ENCODE data around the gene XPO4. TPM values are rescaled to one million over a fixed set of nuclear protein-coding genes. Genes with fewer than 3 reads are reported as not detected.
A peak's percentile ranks its signal among the peaks of the same experiment; 100 is the strongest.

The XPO4 gene
- total and polyA plus RNA-seq, 2 of the 13 experiments (the other 11 are each of a cell fraction or from before 2014, with no cell fraction given), result 8.4 to 24.8 TPM

- TF ChIP-seq AFF4 (CRISPR knock-in tag; IDR thresholded peaks at IDR 0.05) (no peak), ELF1 (CRISPR knock-in tag; IDR thresholded peaks at IDR 0.05) (no peak), ZNF512B (CRISPR knock-in tag; IDR thresholded peaks at IDR 0.05; ENCODE audit: borderline replicate concordance) (peak; percentile 44; the same call in 1 of the 2 replicates), ATF7 (IDR thresholded peaks at IDR 0.05) (no peak), ATF7 (CRISPR knock-in tag; IDR thresholded peaks at IDR 0.05) (no peak), NR1H2 (CRISPR knock-in tag; IDR thresholded peaks at IDR 0.05; ENCODE audit: borderline replicate concordance, low read depth) (no peak), REL (CRISPR knock-in tag; conservative IDR thresholded peaks at IDR 0.05) (no peak), ZSCAN25 (CRISPR knock-in tag; IDR thresholded peaks at IDR 0.05) (no peak), ZNF713 (CRISPR knock-in tag; IDR thresholded peaks at IDR 0.05) (no peak), CCDC6 (CRISPR knock-in tag; IDR thresholded peaks at IDR 0.05) (peak; percentile 58; the same call in 1 of the 2 replicates), PTBP1 (IDR thresholded peaks at IDR 0.05; ENCODE audit: low read depth, low read length, poor library complexity, severe bottlenecking) (no peak), ZNF879 (CRISPR knock-in tag; IDR thresholded peaks at IDR 0.05) (0 out of 2 replicates have a peak, but pooled peaks have one; percentile 24), ZZZ3 (CRISPR knock-in tag; IDR thresholded peaks at IDR 0.05; ENCODE audit: borderline replicate concordance) (0 out of 2 replicates have a peak, but pooled peaks have one; percentile 62), RARG (CRISPR knock-in tag; IDR thresholded peaks at IDR 0.05; ENCODE audit: low read depth) (no peak), NFE2L1 (CRISPR knock-in tag; IDR thresholded peaks at IDR 0.05; ENCODE audit: borderline replicate concordance) (no peak), KLF6 (CRISPR knock-in tag; IDR thresholded peaks at IDR 0.05) (no peak), ZNF512 (CRISPR knock-in tag; IDR thresholded peaks at IDR 0.05) (no peak), ZNF574 (CRISPR knock-in tag; IDR thresholded peaks at IDR 0.05) (peak; percentile 53)
Observed at GRCh38 chr13:20902438-20903163, at the start of gene XPO4 (continued).

Measured in HepG2 (cell line).